Liver (tissue), 9 donors: ENCODE data around the gene DTNA. TPM values are rescaled to one million over a fixed set of nuclear protein-coding genes. Genes with fewer than 3 reads are reported as not detected.

ENCODE experiments used
- DNase-seq: peaks from one replicate; pipeline ENCODE4 v3.0.0-alpha.2; 2017; ENCODE audit warnings: low spot score
- H3K27ac ChIP-seq, 2 donors: one replicate each; pipeline ENCODE4 v1.7.0; 2013; ENCODE audit warnings: inconsistent platforms in 2 of 2, low read length in 2 of 2, control low read depth in 1 of 2, low read depth in 1 of 2, mild to moderate bottlenecking in 1 of 2
- H3K27me3 ChIP-seq, 4 donors: one replicate each; pipeline versions ENCODE4 v1.6.1 to v1.7.0; 2013; ENCODE audit warnings: low read length in 3 of 4, inconsistent platforms in 1 of 4, mild to moderate bottlenecking in 1 of 4, moderate library complexity in 1 of 4; ENCODE audit not compliant: control insufficient read depth in 4 of 4, insufficient read depth in 4 of 4
- H3K36me3 ChIP-seq, 4 donors: one replicate each; pipeline versions ENCODE4 v1.6.1 to v1.7.0; 2013; ENCODE audit warnings: low read length in 3 of 4, mild to moderate bottlenecking in 3 of 4, low read depth in 1 of 4, moderate library complexity in 1 of 4; ENCODE audit not compliant: control insufficient read depth in 4 of 4, insufficient read depth in 3 of 4
- H3K4me1 ChIP-seq, 4 donors: one replicate each; pipeline versions ENCODE4 v1.6.1 to v1.7.0; 2013; ENCODE audit warnings: low read length in 3 of 4, mild to moderate bottlenecking in 3 of 4, moderate library complexity in 1 of 4; ENCODE audit not compliant: control insufficient read depth in 4 of 4, insufficient read depth in 4 of 4
- H3K4me3 ChIP-seq, 3 donors: one replicate each; pipeline versions ENCODE4 v1.6.1 to v1.7.0; 2013; ENCODE audit warnings: low read length in 3 of 3, control low read depth in 1 of 3, low read depth in 1 of 3, mild to moderate bottlenecking in 1 of 3
- H3K9ac ChIP-seq, 2 donors: one replicate each; pipeline ENCODE4 v1.7.0; 2013; ENCODE audit warnings: low read length in 2 of 2, mild to moderate bottlenecking in 2 of 2, moderate library complexity in 2 of 2, control low read depth in 1 of 2, low read depth in 1 of 2
- H3K9me3 ChIP-seq, 4 donors: one replicate each; pipeline versions ENCODE4 v1.6.1 to v1.7.0; 2013; ENCODE audit warnings: low read length in 3 of 4; ENCODE audit not compliant: control insufficient read depth in 4 of 4
- EGR1 ChIP-seq, 2 donors: IDR thresholded peaks; 2 replicates each; pipeline ENCODE4 v1.6.1; 2016 to 2018; ENCODE audit warnings: antibody characterized with exemption in 2 of 2, low read depth in 2 of 2
- FOXA1 ChIP-seq: IDR thresholded peaks from 2 replicates; pipeline ENCODE4 v1.6.1; 2016; ENCODE audit warnings: antibody characterized with exemption
- FOXA2 ChIP-seq: IDR thresholded peaks from 2 replicates; pipeline ENCODE4 v1.6.1; 2016; ENCODE audit warnings: antibody characterized with exemption
- GABPA ChIP-seq, 2 donors: IDR thresholded peaks in 1 of 2; conservative IDR thresholded peaks in 1 of 2; 2 replicates each; pipeline ENCODE4 v1.6.1; 2016; ENCODE audit warnings: antibody characterized with exemption in 2 of 2, mild to moderate bottlenecking in 1 of 2, moderate library complexity in 1 of 2
- HNF4A ChIP-seq, 2 donors: conservative IDR thresholded peaks; 2 replicates each; pipeline ENCODE4 v1.6.1; 2016; ENCODE audit warnings: antibody characterized with exemption in 2 of 2, mild to moderate bottlenecking in 2 of 2
- HNF4G ChIP-seq: IDR thresholded peaks from 2 replicates; pipeline ENCODE4 v1.6.1; 2016; ENCODE audit warnings: antibody characterized with exemption
- JUND ChIP-seq, 2 donors: IDR thresholded peaks; 2 replicates each; pipeline ENCODE4 v1.6.1; 2016; ENCODE audit warnings: antibody characterized with exemption in 2 of 2
- NR2F2 ChIP-seq: IDR thresholded peaks from 2 replicates; pipeline ENCODE4 v1.6.1; 2016; ENCODE audit warnings: antibody characterized with exemption
- RAD21 ChIP-seq, 2 donors: IDR thresholded peaks; 2 replicates each; pipeline ENCODE4 v1.6.1; 2016; ENCODE audit warnings: antibody characterized with exemption in 2 of 2, mild to moderate bottlenecking in 2 of 2
- SP1 ChIP-seq: IDR thresholded peaks from 2 replicates; pipeline ENCODE4 v1.6.1; 2018; ENCODE audit warnings: antibody characterized with exemption, mild to moderate bottlenecking
- TAF1 ChIP-seq: conservative IDR thresholded peaks from 2 replicates; pipeline ENCODE4 v1.6.1; 2016; ENCODE audit warnings: antibody characterized with exemption, mild to moderate bottlenecking
- YY1 ChIP-seq: IDR thresholded peaks from 2 replicates; pipeline ENCODE4 v1.6.1; 2016; ENCODE audit warnings: antibody characterized with exemption, mild to moderate bottlenecking
- WGBS: extraction: QIAGEN DNeasy Blood & Tissue Kit; methylation state at CpG from one replicate; pipeline ENCODE4 v1.1.7; 2013; 5-methylcytosine and 5-hydroxymethylcytosine counted together
- polyA plus RNA-seq, 2 donors: library from polyadenylated mRNA; stranded (reverse) in 1 of 2; unstranded in 1 of 2; fragments of 200-250 nt in 1 of 2; fragments of >200 nt in 1 of 2; fragmentation: Nextera tagmentation in 1 of 2; extraction: Ambion mirVana in 1 of 2; gene quantifications; one replicate each; pipeline versions ENCODE4 v1.2.1 to v1.2.3, GENCODE V29; 2013 to 2015
- total RNA-seq, 2 donors: library from RNA; depleted of rRNA; stranded (reverse); fragments of >200 nt; gene quantifications; one replicate each; pipeline ENCODE4 v1.2.3, GENCODE V29; 2014
- TF ChIP-seq, protein P1 (sequence below): IDR thresholded peaks from 2 replicates; pipeline ENCODE4 v1.6.1; 2016; ENCODE audit warnings: antibody characterized with exemption, mild to moderate bottlenecking
- TF ChIP-seq, protein P2 (sequence below): fragments of 150-350 bp; IDR thresholded peaks from 2 replicates; pipeline ENCODE4 v1.5.1; 2017; ENCODE audit warnings: improper control_type of control experiment, low read depth, low read length; ENCODE audit not compliant: missing input control
- TF ChIP-seq, protein P3 (sequence below): IDR thresholded peaks from 2 replicates; pipeline ENCODE4 v1.6.1; 2016; ENCODE audit warnings: antibody characterized with exemption
- TF ChIP-seq, protein P4 (sequence below): IDR thresholded peaks from 2 replicates; pipeline ENCODE4 v1.6.1; 2016; ENCODE audit warnings: antibody characterized with exemption
- donor health status: healthy.
- donor health status: healthy.
- donor health status: healthy.
- donor health status: healthy.
- donor health status: healthy.

DTNA gene
- total and polyA plus RNA-seq, 4 donors: 0.33 to 3.2 (median 1.4) TPM

DNA sequence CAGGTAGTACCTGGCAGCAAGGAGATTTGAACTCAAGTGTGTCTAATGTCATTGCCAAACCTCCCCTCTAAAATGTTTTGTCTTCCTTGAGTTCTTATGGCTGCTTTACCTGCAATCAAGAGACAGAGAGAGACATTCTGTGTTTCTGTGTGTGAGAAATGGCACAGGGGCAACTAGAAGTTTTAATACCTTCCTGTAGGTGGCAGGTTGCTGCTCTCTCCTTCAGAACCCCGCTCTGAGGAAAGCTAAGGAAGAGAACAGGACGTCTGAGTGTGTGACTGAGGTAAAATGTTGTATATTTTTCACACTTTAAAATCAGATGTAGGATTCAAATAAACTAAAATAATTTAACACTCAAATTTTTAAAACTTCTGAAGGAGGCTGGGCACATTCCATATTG lies 19.2 kb downstream of the DTNA start:
- Histone ChIP-seq H3K36me3 (no peaks in the 10 kb centered on the region), H3K9me3 (no peaks in the 10 kb centered on the region), H3K27me3 (no peaks in the 10 kb centered on the region), H3K4me3 (no peak overlapping the region), H3K27ac (no peak overlapping the region), H3K4me1 (peaks cover 0 to 1% (median 0%) of the 10 kb centered on the region in 4 donors), H3K9ac (no peak overlapping the region)
- no peak for DNase-seq
- WGBS: 54% methylated on average over 2 of the region's 2 CpGs
- TF ChIP-seq TAF1: no peak
- peak in 1 of 2 donors; percentile 39 for TF ChIP-seq RAD21 (IDR thresholded peaks at IDR 0.05)
- no peak for TF ChIP-seq HNF4G
- TF ChIP-seq, protein P1, sequence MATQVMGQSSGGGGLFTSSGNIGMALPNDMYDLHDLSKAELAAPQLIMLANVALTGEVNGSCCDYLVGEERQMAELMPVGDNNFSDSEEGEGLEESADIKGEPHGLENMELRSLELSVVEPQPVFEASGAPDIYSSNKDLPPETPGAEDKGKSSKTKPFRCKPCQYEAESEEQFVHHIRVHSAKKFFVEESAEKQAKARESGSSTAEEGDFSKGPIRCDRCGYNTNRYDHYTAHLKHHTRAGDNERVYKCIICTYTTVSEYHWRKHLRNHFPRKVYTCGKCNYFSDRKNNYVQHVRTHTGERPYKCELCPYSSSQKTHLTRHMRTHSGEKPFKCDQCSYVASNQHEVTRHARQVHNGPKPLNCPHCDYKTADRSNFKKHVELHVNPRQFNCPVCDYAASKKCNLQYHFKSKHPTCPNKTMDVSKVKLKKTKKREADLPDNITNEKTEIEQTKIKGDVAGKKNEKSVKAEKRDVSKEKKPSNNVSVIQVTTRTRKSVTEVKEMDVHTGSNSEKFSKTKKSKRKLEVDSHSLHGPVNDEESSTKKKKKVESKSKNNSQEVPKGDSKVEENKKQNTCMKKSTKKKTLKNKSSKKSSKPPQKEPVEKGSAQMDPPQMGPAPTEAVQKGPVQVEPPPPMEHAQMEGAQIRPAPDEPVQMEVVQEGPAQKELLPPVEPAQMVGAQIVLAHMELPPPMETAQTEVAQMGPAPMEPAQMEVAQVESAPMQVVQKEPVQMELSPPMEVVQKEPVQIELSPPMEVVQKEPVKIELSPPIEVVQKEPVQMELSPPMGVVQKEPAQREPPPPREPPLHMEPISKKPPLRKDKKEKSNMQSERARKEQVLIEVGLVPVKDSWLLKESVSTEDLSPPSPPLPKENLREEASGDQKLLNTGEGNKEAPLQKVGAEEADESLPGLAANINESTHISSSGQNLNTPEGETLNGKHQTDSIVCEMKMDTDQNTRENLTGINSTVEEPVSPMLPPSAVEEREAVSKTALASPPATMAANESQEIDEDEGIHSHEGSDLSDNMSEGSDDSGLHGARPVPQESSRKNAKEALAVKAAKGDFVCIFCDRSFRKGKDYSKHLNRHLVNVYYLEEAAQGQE: peak; percentile 76
- TF ChIP-seq, protein P2, sequence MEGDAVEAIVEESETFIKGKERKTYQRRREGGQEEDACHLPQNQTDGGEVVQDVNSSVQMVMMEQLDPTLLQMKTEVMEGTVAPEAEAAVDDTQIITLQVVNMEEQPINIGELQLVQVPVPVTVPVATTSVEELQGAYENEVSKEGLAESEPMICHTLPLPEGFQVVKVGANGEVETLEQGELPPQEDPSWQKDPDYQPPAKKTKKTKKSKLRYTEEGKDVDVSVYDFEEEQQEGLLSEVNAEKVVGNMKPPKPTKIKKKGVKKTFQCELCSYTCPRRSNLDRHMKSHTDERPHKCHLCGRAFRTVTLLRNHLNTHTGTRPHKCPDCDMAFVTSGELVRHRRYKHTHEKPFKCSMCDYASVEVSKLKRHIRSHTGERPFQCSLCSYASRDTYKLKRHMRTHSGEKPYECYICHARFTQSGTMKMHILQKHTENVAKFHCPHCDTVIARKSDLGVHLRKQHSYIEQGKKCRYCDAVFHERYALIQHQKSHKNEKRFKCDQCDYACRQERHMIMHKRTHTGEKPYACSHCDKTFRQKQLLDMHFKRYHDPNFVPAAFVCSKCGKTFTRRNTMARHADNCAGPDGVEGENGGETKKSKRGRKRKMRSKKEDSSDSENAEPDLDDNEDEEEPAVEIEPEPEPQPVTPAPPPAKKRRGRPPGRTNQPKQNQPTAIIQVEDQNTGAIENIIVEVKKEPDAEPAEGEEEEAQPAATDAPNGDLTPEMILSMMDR: peak; percentile 17

DNA sequence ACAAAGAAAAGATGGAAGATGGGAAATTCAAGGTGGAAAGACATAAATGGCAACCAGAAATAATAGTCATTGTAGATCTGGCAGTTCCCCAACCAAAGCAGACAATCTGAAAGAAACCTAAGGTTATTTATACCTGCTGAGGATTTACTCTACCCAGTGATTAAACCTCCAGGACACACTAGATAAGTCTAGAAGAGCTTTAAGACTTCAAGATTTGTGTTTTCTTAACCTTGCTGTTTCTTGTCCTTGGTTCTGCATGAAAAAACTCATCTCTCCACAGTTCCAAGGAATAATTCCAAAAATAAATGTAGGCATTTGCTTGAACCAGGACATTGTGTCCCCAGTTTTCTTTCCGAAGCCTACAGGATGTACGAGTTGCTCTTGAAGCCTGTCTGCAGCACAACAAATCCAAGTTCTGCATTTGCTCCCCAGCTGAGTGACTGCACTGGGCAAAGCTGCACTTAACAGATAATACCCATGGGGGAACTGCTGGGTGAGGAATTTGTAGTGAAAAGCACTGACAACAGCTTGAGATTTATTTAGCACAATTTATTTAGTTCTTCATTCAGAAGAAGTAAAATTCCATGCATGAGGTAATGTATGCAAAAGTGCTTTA lies 19.8 kb downstream of the DTNA start:
- no peaks in the 10 kb centered on the region for H3K9me3 ChIP-seq
- no peak overlapping the region for H3K27ac ChIP-seq
- H3K36me3 ChIP-seq: no peaks in the 10 kb centered on the region
- H3K4me3 ChIP-seq: no peak overlapping the region
- peaks cover 0 to 1% (median 0%) of the 10 kb centered on the region in 4 donors for H3K4me1 ChIP-seq
- no peak overlapping the region for H3K9ac ChIP-seq
- TF ChIP-seq, protein P3, sequence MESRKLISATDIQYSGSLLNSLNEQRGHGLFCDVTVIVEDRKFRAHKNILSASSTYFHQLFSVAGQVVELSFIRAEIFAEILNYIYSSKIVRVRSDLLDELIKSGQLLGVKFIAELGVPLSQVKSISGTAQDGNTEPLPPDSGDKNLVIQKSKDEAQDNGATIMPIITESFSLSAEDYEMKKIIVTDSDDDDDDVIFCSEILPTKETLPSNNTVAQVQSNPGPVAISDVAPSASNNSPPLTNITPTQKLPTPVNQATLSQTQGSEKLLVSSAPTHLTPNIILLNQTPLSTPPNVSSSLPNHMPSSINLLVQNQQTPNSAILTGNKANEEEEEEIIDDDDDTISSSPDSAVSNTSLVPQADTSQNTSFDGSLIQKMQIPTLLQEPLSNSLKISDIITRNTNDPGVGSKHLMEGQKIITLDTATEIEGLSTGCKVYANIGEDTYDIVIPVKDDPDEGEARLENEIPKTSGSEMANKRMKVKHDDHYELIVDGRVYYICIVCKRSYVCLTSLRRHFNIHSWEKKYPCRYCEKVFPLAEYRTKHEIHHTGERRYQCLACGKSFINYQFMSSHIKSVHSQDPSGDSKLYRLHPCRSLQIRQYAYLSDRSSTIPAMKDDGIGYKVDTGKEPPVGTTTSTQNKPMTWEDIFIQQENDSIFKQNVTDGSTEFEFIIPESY: no peak
- TF ChIP-seq EGR1 (IDR thresholded peaks at IDR 0.05; ENCODE audit: low read depth in 2 of 2): no peak
- no peak for TF ChIP-seq FOXA2
- no peak for TF ChIP-seq YY1
- TF ChIP-seq, protein P4, sequence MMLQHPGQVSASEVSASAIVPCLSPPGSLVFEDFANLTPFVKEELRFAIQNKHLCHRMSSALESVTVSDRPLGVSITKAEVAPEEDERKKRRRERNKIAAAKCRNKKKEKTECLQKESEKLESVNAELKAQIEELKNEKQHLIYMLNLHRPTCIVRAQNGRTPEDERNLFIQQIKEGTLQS: no peak
- peak; percentile 20 for TF ChIP-seq NR2F2
- TF ChIP-seq HNF4A (conservative IDR thresholded peaks at IDR 0.05): no peak
- TF ChIP-seq SP1: peak; percentile 60
- no peak for TF ChIP-seq RAD21 (IDR thresholded peaks at IDR 0.05)
- no peak for TF ChIP-seq FOXA1
- TF ChIP-seq, protein P2: no peak
- TF ChIP-seq JUND (IDR thresholded peaks at IDR 0.05): no peak
- TF ChIP-seq GABPA (IDR thresholded peaks at IDR 0.05 in 1 of 2, conservative IDR thresholded peaks at IDR 0.05 in 1 of 2): no peak
- H3K27me3 ChIP-seq: no peaks in the 10 kb centered on the region
- WGBS: 78% methylated on average over 2 of the region's 2 CpGs
- no peak for DNase-seq
